Motor neuron (in vitro differentiated cells): ENCODE data around the gene DQX1. TPM values are rescaled to one million over a fixed set of nuclear protein-coding genes. Genes with fewer than 3 reads are reported as not detected.

ENCODE experiments used
- ATAC-seq, 8 experiments: fragments of 200-7000 bp; cut with Tn5 transposase; replicated peaks in 6 of 8; 2 replicates each; pipeline ENCODE4 v1.8.0; 2021; ENCODE audit warnings: mild to moderate bottlenecking in 8 of 8, moderate library complexity in 8 of 8
- H3K27ac ChIP-seq, 2 donors: fragments of 250-450 bp; sonication (Bioruptor Pico); 2 replicates each; pipeline ENCODE4 v1.9.0; 2021; ENCODE audit warnings: antibody characterized with exemption in 2 of 2, mild to moderate bottlenecking in 2 of 2, moderate library complexity in 1 of 2
- H3K4me1 ChIP-seq, 2 donors: fragments of 250-450 bp; sonication (Bioruptor Pico); replicated peaks in 1 of 2; 2 replicates each; pipeline ENCODE4 v1.6.1; 2021; ENCODE audit warnings: antibody characterized with exemption in 2 of 2, mild to moderate bottlenecking in 2 of 2, moderate library complexity in 1 of 2
- H3K4me3 ChIP-seq, 5 donors: fragments of 250-450 bp; sonication (Bioruptor Pico); 2 replicates each; pipeline ENCODE4 v1.9.0; 2021; ENCODE audit warnings: antibody characterized with exemption in 5 of 5, mild to moderate bottlenecking in 5 of 5, moderate library complexity in 4 of 5
- WGBS, 10 experiments: fragments of 450-650 bp; shearing (Covaris generic); methylation state at CpG; one replicate each; pipeline ENCODE4 v1.0.0; 2022; 5-methylcytosine and 5-hydroxymethylcytosine counted together
- in situ Hi-C, 9 experiments: fragments of 400-800 bp; cut with MboI; loops; one replicate each; pipeline ENCODE4 v1.15.0; 2021; ENCODE audit warnings: low sequenced_read_pairs in 9 of 9, low pct_unique_long_range_greater_than_20kb in 2 of 9; ENCODE audit not compliant: unreplicated experiment in 9 of 9
- total RNA-seq, 8 experiments: library from RNA; unstranded; fragments of 300-600 nt; gene quantifications; 2 replicates each; pipeline versions ENCODE4 v1.2.3 to v1.2.4, GENCODE V29; 2022

Gene DQX1
- total RNA-seq, 8 experiments from 2014 or later, result 0.11 to 1.0 (median 0.31) TPM; not detected in 1

GRCh38 chr2:74534411-74534810 lies 8.4 kb upstream of the DQX1 start:
- no peak for ATAC-seq
- in situ Hi-C loops, result no loop called here
- peaks cover 7 to 11% of the 10 kb centered on the region in 2 donors for H3K4me1 ChIP-seq
- no peak overlapping the region for H3K4me3 ChIP-seq
- WGBS, 10 experiments, result 96 to 100% (median 100%) methylated on average over 2 to 5 of the region's 12 CpGs; no CpG with 5 or more reads in 6 of the 10 experiments
- H3K27ac ChIP-seq, result no peak overlapping the region

DNA sequence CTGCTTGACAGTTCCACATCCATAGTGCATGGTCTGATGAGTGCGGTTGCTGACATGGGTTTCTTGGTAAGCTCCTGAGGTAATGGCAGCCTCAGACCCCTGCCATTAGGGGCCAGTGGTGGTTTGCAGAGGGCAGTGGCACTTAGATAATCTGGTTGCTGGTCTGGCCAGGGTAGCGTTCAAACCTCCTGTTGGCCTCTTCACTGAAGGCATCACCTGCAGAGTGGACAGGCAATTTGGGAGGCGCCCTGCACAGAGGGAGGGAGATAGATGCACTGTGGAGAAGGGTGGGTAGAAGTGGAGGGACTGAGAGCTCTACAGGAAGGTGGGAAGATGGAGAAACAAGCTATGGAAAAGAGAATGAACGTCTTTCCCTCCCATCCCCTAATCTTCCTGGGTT lies 7.4 kb upstream of the DQX1 start:
- Histone ChIP-seq H3K4me3 (no peak overlapping the region), H3K27ac (no peak overlapping the region), H3K4me1 (peaks cover 10 to 14% of the 10 kb centered on the region in 2 donors)
- no peak for ATAC-seq
- 73 to 100% (median 100%) methylated on average over 1 to 4 of the region's 4 CpGs; no CpG with 5 or more reads in 1 of the 10 experiments for WGBS, 10 experiments
- in situ Hi-C loops, result no loop called here

DNA sequence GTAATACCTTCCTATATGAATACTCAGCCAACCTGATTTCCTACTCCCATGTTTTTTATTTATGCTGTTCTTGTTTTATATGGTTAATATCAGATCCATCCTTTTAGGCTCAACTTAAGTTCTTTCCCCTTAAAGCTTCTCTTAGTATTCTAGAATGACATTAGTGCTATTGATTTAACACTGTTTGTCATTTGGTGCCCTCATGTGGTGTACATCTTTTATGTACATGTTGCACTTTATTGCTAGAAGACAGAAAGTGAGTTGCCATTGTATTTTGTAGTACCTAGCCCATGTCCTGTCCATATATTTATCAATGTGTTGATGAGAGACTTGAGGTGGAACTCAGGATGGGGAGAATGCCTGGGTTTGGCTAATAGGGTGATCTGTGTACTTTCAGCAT lies 6.2 kb upstream of the DQX1 start:
- Histone ChIP-seq H3K4me1 (peaks cover 13 to 17% of the 10 kb centered on the region in 2 donors), H3K4me3 (peak overlapping the region in 1 of 5 donors; percentile 10), H3K27ac (no peak overlapping the region)
- in situ Hi-C loops, result no loop called here
- no peak for ATAC-seq

GRCh38 chr2:74531666-74532065 lies 5.6 kb upstream of the DQX1 start:
- in situ Hi-C loops, result no loop called here
- no peak for ATAC-seq
- no peak overlapping the region for H3K27ac ChIP-seq
- H3K4me1 ChIP-seq, result peaks cover 13 to 17% of the 10 kb centered on the region in 2 donors
- no peak overlapping the region for H3K4me3 ChIP-seq
- WGBS, 10 experiments, result 78 to 100% (median 95%) methylated on average over 1 to 5 of the region's 7 CpGs; no CpG with 5 or more reads in 3 of the 10 experiments

- Histone ChIP-seq H3K27ac (peak overlapping the region; percentile 37 to 40), H3K4me3 (peak overlapping the region; percentile 69 to 96 (median 91)), H3K4me1 (peaks cover 13 to 17% of the 10 kb centered on the region in 2 donors)
- in situ Hi-C loops, result no loop called here
- ATAC-seq, result peak; percentile 3 to 30 (median 14)
- 0 to 40% (median 5%) methylated on average over 1 to 7 of the region's 54 CpGs; no CpG with 5 or more reads in 1 of the 10 experiments for WGBS, 10 experiments
These were observed 4.5 kb upstream of the DQX1 start for GRCh38 chr2:74530239-74531187.

- Histone ChIP-seq H3K4me3 (peak within 1 kb of the TSS; percentile 69 to 96 (median 91)), H3K27ac (peak within 1 kb of the TSS; percentile 67 to 86), H3K4me1 (peaks cover 13 to 17% of the 10 kb centered on the region in 2 donors)
- ATAC-seq, result peak; percentile 86 to 95 (median 94)
- in situ Hi-C loops, result no loop called here
- WGBS, 10 experiments, result 0 to 2% (median 1%) methylated on average over 5 to 33 of the region's 87 CpGs; no CpG with 5 or more reads in 7 of the 10 experiments
These were observed 3.6 kb upstream of the DQX1 start, which contains the start of the genes AUP1 and HTRA2 for GRCh38 chr2:74529357-74530238. TSS of gene AUP1 (minus strand) at chr2:74529706. CDS start at chr2:74529629, 77 bp downstream. TSS of gene HTRA2 (plus strand) at chr2:74529933. CDS start at chr2:74530007, 74 bp downstream.

DNA sequence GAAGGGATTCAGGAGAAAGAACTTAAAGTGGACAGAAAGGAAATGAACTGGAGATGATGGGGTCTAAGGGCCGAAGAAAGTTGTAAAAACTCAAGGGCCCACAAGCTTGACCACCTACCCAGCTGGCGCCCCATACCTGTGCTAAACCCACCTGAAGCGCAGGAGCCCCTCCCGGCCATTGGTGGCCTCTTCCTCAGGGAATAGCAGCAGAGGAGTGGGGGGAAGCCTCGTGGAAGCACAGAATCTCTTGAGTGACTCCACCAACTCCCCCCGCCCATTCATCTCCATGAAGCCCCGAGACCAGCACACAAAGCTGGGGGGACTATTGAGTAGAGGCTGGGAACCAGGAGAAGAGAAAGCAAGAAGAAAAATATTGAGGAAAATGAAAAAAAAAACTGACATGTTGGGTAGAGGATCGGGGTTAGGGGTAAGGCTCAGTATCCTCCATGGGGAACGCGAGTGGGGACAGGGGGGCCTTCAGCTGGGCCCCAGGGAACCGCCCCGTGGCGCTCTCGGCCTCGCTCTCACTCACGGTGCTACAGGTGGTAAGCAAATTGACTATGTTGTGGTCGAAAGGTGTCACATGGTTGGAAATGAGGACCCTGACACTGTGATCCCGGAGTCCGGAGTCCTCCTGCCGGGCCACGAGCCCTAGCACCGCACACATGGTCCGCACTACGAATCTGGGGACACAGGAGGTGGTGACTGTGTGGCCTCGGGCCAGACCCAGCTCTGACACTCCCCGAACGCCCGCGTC lies 2.7 kb upstream of the DQX1 start:
- no peak for ATAC-seq
- Histone ChIP-seq H3K27ac (peak overlapping the region; percentile 67 to 86), H3K4me1 (peaks cover 13 to 17% of the 10 kb centered on the region in 2 donors), H3K4me3 (peak overlapping the region; percentile 69 to 96 (median 91))
- 0 to 67% (median 33%) methylated on average over 1 to 9 of the region's 29 CpGs; no CpG with 5 or more reads in 3 of the 10 experiments for WGBS, 10 experiments
- in situ Hi-C loops, result no loop called here

- WGBS, 10 experiments, result 60 to 100% (median 100%) methylated on average over 1 to 6 of the region's 9 CpGs; no CpG with 5 or more reads in 4 of the 10 experiments
- no peak for ATAC-seq
- in situ Hi-C loops, result no loop called here
- H3K4me1 ChIP-seq, result peaks cover 13 to 17% of the 10 kb centered on the region in 2 donors
- H3K4me3 ChIP-seq, result no peak overlapping the region
- no peak overlapping the region for H3K27ac ChIP-seq
These were observed 1.7 kb upstream of the DQX1 start for GRCh38 chr2:74527741-74528140.

DNA sequence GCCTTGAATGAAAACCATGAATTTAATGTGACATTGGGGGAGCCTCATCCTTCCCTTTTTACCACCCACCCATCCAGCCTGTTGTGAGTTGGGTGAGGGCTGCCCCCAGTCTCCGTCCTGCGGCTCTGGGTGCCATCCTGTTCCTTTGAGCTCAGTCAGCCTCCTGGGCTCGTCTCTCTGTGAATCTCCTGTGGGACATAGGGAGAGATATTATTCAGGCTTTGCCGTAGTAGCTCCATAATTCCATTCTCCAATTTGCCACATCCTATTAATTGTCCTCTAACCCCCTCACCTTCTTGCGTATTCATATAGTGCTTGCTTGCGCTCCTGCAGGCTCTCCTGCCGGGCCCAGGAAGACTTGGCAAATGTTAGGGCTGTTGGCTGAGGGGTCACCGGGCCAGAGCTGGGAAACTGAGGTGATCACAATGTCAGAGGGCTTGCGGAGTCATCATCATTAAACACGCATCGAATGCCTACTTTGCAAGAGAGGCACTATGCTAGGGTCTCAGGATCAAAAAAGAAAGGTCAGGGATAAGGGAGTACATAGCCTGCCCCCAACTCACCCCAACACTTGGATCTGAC lies 709 bp upstream of the DQX1 start:
- Histone ChIP-seq H3K4me3 (no peak overlapping the region), H3K4me1 (peaks cover 13 to 15% of the 10 kb centered on the region in 2 donors), H3K27ac (no peak overlapping the region)
- no peak for ATAC-seq
- WGBS, 10 experiments, result 82 to 100% (median 97%) methylated on average over 1 to 6 of the region's 11 CpGs; no CpG with 5 or more reads in 2 of the 10 experiments
- in situ Hi-C loops, result no loop called here

GRCh38 chr2:74524955-74525716 lies 895 bp downstream of the DQX1 start:
- Histone ChIP-seq H3K4me1 (peaks cover 5 to 6% of the 10 kb centered on the region in 2 donors), H3K4me3 (no peak overlapping the region), H3K27ac (no peak overlapping the region)
- in situ Hi-C loops, result no loop called here
- WGBS, 10 experiments, result 80 to 100% (median 90%) methylated on average over 1 to 7 of the region's 10 CpGs; no CpG with 5 or more reads in 4 of the 10 experiments
- no peak for ATAC-seq

DNA sequence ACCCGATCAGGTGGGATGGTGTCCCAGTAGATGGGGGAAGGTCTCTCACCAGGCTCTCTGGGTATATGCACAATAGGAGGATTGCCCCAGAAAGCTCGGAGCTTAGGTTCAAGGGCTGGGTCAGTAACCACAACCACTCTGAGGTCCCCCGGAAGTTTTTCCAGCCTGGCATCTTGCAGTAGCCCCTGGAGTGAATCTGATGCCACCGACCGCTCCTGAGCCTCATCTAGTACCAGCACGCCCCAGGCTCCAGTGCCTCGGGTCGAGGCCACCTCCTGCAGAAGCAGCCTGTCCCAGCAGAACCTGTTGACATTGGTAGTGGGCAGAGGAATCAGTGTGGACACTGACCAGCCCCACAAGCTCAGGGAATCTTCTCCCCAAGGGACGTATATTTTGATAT lies 2.0 kb downstream of the DQX1 start:
- ATAC-seq, result no peak
- 17 to 100% (median 80%) methylated on average over 1 to 6 of the region's 9 CpGs; no CpG with 5 or more reads in 5 of the 10 experiments for WGBS, 10 experiments

More for the DNA sequence above, 2.0 kb downstream of the DQX1 start:
- H3K27ac ChIP-seq, result no peak overlapping the region
- H3K4me3 ChIP-seq, result no peak overlapping the region
- peaks cover 5 to 6% of the 10 kb centered on the region in 2 donors for H3K4me1 ChIP-seq
- in situ Hi-C loops, result no loop called here
